ENCODE results near the gene TRIM54.
A peak's percentile ranks its signal among the peaks of the same experiment; 100 is the strongest.
"Not testable (repeated sequence)": the region's sequence is repeated elsewhere in the genome, so short reads cannot be mapped to it uniquely, and the experiment has no call there.

The TRIM54 gene

DNA sequence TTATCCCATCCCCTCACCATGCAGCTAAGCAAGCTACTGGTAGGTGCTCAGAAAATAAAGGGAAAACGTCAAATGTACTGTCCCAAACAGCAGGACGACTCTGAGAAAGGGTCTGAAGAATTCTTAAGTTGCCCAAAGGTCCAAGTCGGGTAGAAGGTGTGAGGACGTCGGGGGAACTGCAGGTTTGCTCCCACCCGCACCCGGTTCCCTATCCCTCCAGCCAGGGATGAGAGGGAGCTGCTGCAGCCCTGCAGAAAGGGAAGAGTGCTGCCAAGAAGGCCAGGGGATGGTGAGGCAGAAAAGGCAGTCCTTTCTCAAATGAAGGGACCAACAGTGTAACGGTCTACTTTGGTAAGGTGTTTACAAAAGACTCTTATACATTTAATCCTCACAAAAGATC is 32.9 kb downstream of the TRIM54 start:
- DNase-seq, result no peak

- DNase-seq, result peak; percentile 63
Measured at GRCh38 chr2:27316655-27317412, 34.6 kb downstream of the TRIM54 start.

- DNase-seq, result not testable (repeated sequence)
Measured at GRCh38 chr2:27319839-27320238, 37.6 kb downstream of the TRIM54 start.

- no peak for DNase-seq
Measured at GRCh38 chr2:27320958-27321543, 38.8 kb downstream of the TRIM54 start.

DNA sequence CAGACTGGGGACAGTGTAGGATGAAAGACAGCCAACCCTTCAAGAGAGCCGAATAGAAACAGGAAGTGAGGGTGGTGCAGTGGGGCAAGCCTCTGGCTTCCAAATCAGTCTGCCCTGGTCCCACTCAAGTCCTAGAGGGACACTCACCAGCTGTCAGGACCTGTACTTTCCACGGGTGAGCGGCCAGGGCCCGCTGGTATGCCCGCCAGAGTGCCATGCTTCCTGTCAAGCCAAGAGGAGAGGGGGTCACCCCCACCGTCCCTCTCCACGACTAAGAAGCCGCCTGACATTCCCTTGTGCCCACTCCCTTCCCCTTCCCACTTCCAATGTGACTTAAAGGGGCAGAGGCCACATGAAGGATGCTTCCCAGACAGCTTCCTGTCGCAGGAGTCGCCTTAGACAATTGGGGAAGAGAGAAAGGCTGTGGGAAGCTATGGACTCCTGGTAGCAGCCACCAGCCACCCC is 40.1 kb downstream of the TRIM54 start:
- DNase-seq, result no peak

- DNase-seq, result peak; percentile 70
Measured at GRCh38 chr2:27322766-27323595, 40.8 kb downstream of the TRIM54 start, which contains the start of gene MPV17. Gene MPV17, minus strand, starts transcription at chr2:27323097. Its CDS starts 580 bp downstream, at chr2:27322517.

- no peak for DNase-seq
Measured at GRCh38 chr2:27323596-27324285, 41.5 kb downstream of the TRIM54 start.

DNA sequence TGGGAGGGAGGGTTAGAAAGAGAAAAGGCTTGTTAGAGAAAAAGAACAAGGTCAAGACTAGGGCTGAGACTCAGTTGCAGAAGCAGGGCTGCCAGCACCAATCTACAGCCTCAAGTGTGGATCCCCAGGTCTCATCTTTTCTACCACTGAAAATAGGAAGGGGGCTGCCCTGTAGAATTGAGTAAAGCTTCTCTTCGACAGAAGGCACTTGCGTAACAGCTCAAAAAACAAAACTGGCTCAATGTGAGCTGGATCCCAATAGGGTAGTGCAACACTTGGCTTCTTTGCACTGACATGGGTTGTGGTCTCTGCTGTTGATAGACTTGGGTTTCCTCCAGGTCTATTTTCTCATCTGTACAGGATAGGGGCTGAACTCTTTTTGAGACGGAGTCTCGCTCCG is 42.5 kb downstream of the TRIM54 start:
- no peak for DNase-seq

GRCh38 chr2:27335311-27335710 is 53.1 kb downstream of the TRIM54 start:
- DNase-seq, result no peak

DNA sequence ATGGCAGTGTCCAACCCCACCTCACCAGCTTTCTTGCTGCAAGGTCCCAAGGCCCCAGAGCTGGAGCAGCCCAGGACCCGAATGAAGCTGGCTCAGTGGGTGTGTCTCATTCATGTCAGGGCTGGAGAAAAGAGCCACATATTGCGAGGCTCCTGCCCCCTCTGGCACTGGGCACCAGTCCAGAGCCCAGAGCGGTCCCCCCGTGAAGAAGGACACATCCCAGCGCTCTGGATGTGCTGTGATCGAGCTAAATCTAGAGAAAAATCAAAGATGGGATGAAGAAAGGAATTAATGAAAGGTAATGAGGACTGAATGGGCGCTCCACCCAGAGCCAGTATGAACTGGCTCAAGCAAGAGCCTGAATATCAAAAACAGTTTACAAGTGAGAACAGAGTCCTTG is 53.9 kb downstream of the TRIM54 start:
- DNase-seq, result no peak

DNA sequence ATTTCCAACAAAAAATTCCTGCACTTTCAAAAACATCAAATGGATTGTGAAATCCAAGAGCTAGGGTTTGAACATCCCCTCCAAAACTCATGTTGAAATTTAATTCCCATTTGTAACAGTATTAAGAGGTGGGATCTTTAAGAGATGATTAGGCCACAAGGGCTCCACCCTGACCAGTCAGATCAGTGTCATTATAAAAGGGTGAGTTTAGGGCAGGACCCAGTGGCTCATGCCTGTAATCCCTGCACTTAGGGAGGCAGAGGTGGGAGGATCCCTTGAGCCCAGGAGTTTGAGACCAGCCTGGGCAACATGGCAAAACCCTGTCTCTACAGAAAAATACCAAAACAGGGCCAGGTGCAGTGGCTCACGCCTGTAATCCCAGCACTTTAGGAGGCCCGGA is 65.4 kb downstream of the TRIM54 start:
- DNase-seq, result no peak

GRCh38 chr2:27350106-27350693 is 68.0 kb downstream of the TRIM54 start:
- DNase-seq, result no peak

- DNase-seq, result no peak
Measured at GRCh38 chr2:27351802-27352598, 69.8 kb downstream of the TRIM54 start.

- not testable (repeated sequence) for DNase-seq
Measured at GRCh38 chr2:27353386-27353761, 71.1 kb downstream of the TRIM54 start.

DNA sequence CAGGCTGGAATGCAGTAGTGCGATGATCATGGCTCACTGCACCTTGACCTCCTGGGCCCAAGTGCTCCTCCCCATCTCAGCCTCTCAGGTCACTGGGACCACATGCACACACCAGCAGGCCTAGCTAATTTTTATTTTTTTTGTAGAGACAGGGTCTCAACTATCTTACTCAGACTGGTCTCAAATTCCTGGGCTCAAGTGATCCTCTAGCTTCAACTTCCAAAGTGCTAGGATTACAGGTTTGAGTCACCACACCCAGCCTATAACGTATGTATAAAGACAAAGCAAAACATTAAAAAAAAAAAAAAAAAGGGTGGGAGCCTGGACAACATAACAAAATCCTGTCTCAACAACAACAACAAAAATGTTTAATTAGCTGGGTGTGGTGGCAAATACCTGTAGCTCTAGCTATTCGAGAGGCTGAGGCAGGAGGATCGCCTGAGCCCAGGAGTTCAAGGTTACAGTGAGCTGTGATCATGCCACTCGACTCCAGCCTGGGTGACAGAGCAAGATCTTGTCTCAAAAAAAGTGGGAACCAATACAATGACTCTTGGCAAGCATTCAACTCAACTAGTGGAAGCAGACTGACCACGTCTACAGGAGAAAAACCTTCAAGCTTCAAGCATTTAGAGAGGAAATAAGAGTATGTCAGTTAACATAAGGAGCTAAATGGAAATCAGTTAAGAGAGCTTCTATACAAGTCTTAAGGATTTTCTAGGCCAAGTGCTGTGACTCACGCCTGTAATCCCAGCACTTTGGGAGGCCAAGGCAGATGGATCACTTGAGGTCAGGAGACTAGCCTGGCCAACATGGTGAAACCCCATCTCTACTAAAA is 71.8 kb downstream of the TRIM54 start:
- DNase-seq, result no peak

- DNase-seq, result no peak
Measured at GRCh38 chr2:27354597-27354927, 72.3 kb downstream of the TRIM54 start.

- peak; percentile 15 for DNase-seq
Measured at GRCh38 chr2:27356056-27356381, 73.8 kb downstream of the TRIM54 start.

DNA sequence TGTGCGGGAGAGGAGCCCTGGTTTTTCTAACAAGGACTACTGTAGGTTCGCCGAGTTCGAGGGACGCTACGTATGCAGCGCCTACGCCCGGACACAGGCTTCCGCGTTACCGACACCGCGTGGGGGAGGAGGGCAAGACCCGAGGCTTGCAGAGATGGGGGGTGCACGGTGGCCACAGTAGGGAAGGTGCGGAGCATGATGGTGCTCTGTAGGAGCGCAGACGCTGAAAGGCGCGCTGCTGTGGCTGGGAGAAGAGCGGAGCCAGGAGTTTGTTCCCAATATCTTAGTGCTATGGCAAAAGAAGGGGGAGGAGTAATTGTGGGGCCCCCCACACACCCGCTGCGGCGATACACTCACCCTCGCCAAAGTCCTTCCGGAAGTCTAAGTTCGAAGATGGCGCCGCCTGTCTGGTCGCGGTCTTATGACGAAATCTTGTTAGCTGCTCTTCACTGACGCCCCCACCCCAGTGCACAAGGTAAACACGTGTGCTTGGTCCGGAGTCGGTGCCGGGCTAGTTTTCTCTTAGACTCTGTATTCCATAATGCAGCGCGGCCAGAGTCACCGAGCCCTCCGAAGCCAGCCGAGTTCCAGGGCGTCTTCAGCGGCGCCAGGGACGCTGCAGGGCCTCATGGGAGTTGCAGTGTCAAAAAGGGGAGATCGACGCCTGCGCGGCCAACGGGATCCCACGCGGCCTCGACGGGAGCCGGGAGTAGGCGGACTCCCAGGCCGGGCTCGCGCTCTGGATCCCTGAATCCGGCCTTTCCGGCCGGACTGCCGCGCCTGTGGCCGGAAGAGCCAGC is 74.4 kb downstream of the TRIM54 start, which contains the start of gene GTF3C2:
TSS of gene GTF3C2 (minus strand) at position 383 of the 800 bp plus-strand sequence. CDS start 13,210 bp downstream, outside the sequence.
- DNase-seq, result peak; percentile 89
